Endothelial cell of umbilical vein (primary cell): ENCODE data around the gene SNX25. TPM values are rescaled to one million over a fixed set of nuclear protein-coding genes. Genes with fewer than 3 reads are reported as not detected.

Source experiments
- BruUV-seq: library from RNA; stranded (reverse); fragments of 400-500 nt; replicated peaks from 2 replicates; lab custom pipeline; 2021; lab: Mats Ljungman, UMichigan
- CTCF ChIA-PET: fragments of 300-600, 350-600 bp; sonication (Branson Sonifier 250); formaldehyde crosslinking; loops from one replicate; lab custom pipeline; 2021; ENCODE audit warnings: antibody characterized with exemption, inconsistent platforms; lab: Charles Lee
- POLR2A ChIA-PET: fragments of 300-600, 350-600 bp; sonication (Branson Sonifier 250); formaldehyde crosslinking; loops from one replicate; lab custom pipeline; 2021; ENCODE audit warnings: antibody characterized with exemption, inconsistent platforms; lab: Charles Lee
- DNase-seq: peaks from one replicate; pipeline ENCODE4 v3.0.0-alpha.2; 2011; ENCODE audit warnings: low read depth, low spot score
- FAIRE-seq: peaks from 2 replicates; lab custom pipeline; 2011; peaks lifted over from hg19 to GRCh38; lab: Jason Lieb, UNC
- H2AFZ ChIP-seq: 2 replicates; pipeline ENCODE4 v1.6.0; 2012; ENCODE audit warnings: low read depth, low read length, control low read depth, inconsistent platforms
- H3K27ac ChIP-seq: 2 replicates; pipeline ENCODE4 v1.5.1; 2011; ENCODE audit warnings: low read depth, mild to moderate bottlenecking, control low read depth, low read length, moderate library complexity; ENCODE audit not compliant: insufficient read depth
- H3K27me3 ChIP-seq, 2 experiments: 2 replicates each; pipeline versions ENCODE4 v1.6.0 to v1.6.1; 2011; ENCODE audit warnings: low read length in 2 of 2, mixed read lengths in 1 of 2; ENCODE audit not compliant: control insufficient read depth in 2 of 2, insufficient read depth in 2 of 2
- H3K36me3 ChIP-seq, 2 experiments: 2 replicates in 1 of 2; 3 replicates in 1 of 2; pipeline ENCODE4 v1.5.1; 2011; ENCODE audit warnings: low read length in 2 of 2, mild to moderate bottlenecking in 1 of 2, moderate library complexity in 1 of 2; ENCODE audit not compliant: control insufficient read depth in 2 of 2, insufficient read depth in 2 of 2; ENCODE audit errors: extremely low read depth in 1 of 2
- H3K4me1 ChIP-seq: 3 replicates; pipeline ENCODE4 v1.5.1; 2011; ENCODE audit warnings: mild to moderate bottlenecking, low read length; ENCODE audit not compliant: control insufficient read depth, insufficient read depth; ENCODE audit errors: extremely low read depth
- H3K4me2 ChIP-seq: 2 replicates; pipeline ENCODE4 v1.6.1; 2011; ENCODE audit warnings: low read length, control low read depth, mixed read lengths; ENCODE audit not compliant: insufficient read depth
- H3K4me3 ChIP-seq, 3 experiments: fragments of 200-600 bp in 1 of 3; sonication (generic), shearing (Covaris generic) in 1 of 3; replicated peaks in 1 of 3; 2 replicates each; pipeline ENCODE4 v1.5.1; 2011 to 2016; ENCODE audit warnings: control low read depth in 3 of 3, low read length in 3 of 3, mild to moderate bottlenecking in 2 of 3, inconsistent platforms in 1 of 3, low read depth in 1 of 3, moderate library complexity in 1 of 3; ENCODE audit not compliant: insufficient read depth in 1 of 3
- H3K79me2 ChIP-seq: 2 replicates; pipeline ENCODE4 v1.6.0; 2012; ENCODE audit warnings: low read length, inconsistent platforms; ENCODE audit not compliant: control insufficient read depth, insufficient read depth
- H3K9ac ChIP-seq: replicated peaks from 2 replicates; pipeline ENCODE3; 2011; ENCODE audit warnings: low read length, control low read depth; ENCODE audit not compliant: insufficient read depth; ENCODE audit errors: extremely low read depth
- H3K9me1 ChIP-seq: replicated peaks from 3 replicates; pipeline ENCODE4 v1.6.0; 2011; ENCODE audit warnings: mild to moderate bottlenecking, low read length; ENCODE audit not compliant: control insufficient read depth, insufficient read depth; ENCODE audit errors: extremely low read depth
- H3K9me3 ChIP-seq: replicated peaks from 2 replicates; pipeline ENCODE4 v1.5.1; 2012; ENCODE audit warnings: low read length, inconsistent platforms; ENCODE audit not compliant: control insufficient read depth, insufficient read depth
- H4K20me1 ChIP-seq: replicated peaks from 2 replicates; pipeline ENCODE3; 2011; ENCODE audit warnings: mild to moderate bottlenecking, low read length; ENCODE audit not compliant: control insufficient read depth, insufficient read depth; ENCODE audit errors: extremely low read depth
- CTCF ChIP-seq, 2 donors: IDR thresholded peaks; 1 replicate in 1 of 2; 2 replicates in 1 of 2; pipeline ENCODE4 v1.5.1; 2011; ENCODE audit warnings: low read length in 2 of 2, mild to moderate bottlenecking in 2 of 2, moderate library complexity in 2 of 2, control low read depth in 1 of 2, inconsistent platforms in 1 of 2, low read depth in 1 of 2; ENCODE audit not compliant: insufficient read depth in 1 of 2; ENCODE audit errors: extremely low read depth in 1 of 2
- EZH2 ChIP-seq: IDR thresholded peaks from 2 replicates; pipeline ENCODE4 v1.6.1; 2012; ENCODE audit warnings: borderline replicate concordance, low read depth, mild to moderate bottlenecking, moderate library complexity, low read length, inconsistent platforms; ENCODE audit not compliant: severe bottlenecking
- FOS ChIP-seq: IDR thresholded peaks from 2 replicates; pipeline ENCODE4 v1.6.1; 2011; ENCODE audit warnings: mild to moderate bottlenecking, low read length, moderate library complexity, borderline replicate concordance; ENCODE audit not compliant: insufficient read depth
- GATA2 ChIP-seq: IDR thresholded peaks from 2 replicates; pipeline ENCODE4 v1.7.0; 2011; ENCODE audit warnings: low read depth, mild to moderate bottlenecking, moderate library complexity, mixed read lengths, low read length; ENCODE audit not compliant: insufficient read length, insufficient read depth
- JUN ChIP-seq: IDR thresholded peaks from 2 replicates; pipeline ENCODE4 v1.6.1; 2011; ENCODE audit warnings: borderline replicate concordance, low read depth; ENCODE audit not compliant: insufficient read length, insufficient read depth
- MAX ChIP-seq: IDR thresholded peaks from 2 replicates; pipeline ENCODE4 v1.6.1; 2011; ENCODE audit not compliant: insufficient read depth, insufficient read length
- MYC ChIP-seq: IDR thresholded peaks from one replicate; pipeline ENCODE4 v1.6.1; 2011; ENCODE audit warnings: mild to moderate bottlenecking, low read depth, low read length
- POLR2A ChIP-seq: IDR thresholded peaks from 2 replicates; pipeline ENCODE4 v1.6.1; 2012; ENCODE audit warnings: low read depth, mild to moderate bottlenecking, control low read depth, low read length
- POLR2AphosphoS5 ChIP-seq: IDR thresholded peaks from 2 replicates; pipeline ENCODE4 v1.6.1; 2012; ENCODE audit warnings: low read depth, mild to moderate bottlenecking, control low read depth, low read length, moderate library complexity; ENCODE audit not compliant: insufficient read depth
- dilution Hi-C: fragments of 300-500 bp; cut with MboI; formaldehyde crosslinking; loops from one replicate; pipeline ENCODE4 v1.15.0; 2019; ENCODE audit warnings: low sequenced_read_pairs; ENCODE audit not compliant: extremely low pct_ligation_motif_present
- intact Hi-C: fragments of 100-400 bp; cut with micrococcal nuclease; formaldehyde crosslinking; loops from one replicate; pipeline ENCODE4 v1.10.0; 2022
- polyA plus RNA-seq, 4 experiments: library from polyadenylated mRNA; depleted of rRNA in 3 of 4; stranded (reverse) in 3 of 4; unstranded in 1 of 4; fragments of >200 nt; gene quantifications; 2 replicates each; pipeline versions ENCODE4 v1.2.1 to v1.2.3, GENCODE V29; 2011 to 2012; ENCODE audit warnings: missing spikeins in 1 of 4
- total RNA-seq: library from RNA; stranded (reverse); gene quantifications from 2 replicates; pipeline ENCODE4 v1.2.3, GENCODE V29; 2021

SNX25 gene
- total and polyA plus RNA-seq, 2 donors (not counting 3 experiments of a cell fraction or from before 2014, with no cell fraction given) = 6.6 to 16.1 TPM

DNA sequence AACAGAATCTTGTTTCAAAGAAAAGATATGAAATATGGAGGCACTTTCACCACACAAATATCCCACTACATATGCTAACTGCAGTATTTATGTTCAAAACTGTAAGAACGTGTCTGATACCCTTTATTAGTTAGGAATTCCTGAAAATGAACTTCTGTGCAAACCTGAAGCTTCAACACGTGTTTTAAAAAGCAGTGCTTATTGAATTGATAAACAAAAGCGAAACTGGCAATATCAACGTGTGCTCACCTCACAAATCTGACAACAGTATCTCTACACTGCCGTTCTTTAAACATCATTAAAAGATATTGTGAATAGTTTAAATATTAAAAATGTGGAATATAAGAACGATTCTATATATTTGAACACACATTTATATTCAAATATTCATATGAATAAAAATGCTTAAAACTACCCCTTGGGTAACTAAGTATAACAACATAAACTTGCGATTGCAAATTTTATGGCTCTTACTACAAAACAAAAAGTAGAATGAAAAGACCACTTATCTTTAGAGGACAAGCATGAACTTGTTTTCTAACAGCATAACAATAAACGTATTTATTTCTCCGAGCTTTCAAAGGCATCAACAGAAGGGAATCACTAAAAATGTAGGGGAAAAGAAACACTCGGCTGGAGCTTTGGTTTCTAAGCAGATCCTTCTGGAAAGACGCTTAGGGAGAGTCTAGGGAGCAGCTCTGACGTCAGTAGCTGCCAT is 186.0 kb downstream of the SNX25 start, which contains the start of gene LRP2BP:
Gene LRP2BP, minus strand, starts transcription at position 687 of the 718 bp plus-strand sequence. CDS start 17,738 bp downstream, outside the sequence.
- TSS peak; percentile 67 for BruUV-seq
- CTCF ChIA-PET = interaction anchor here (1.0 to 4.2 kb wide), 7 partner anchors 10 to 643 kb away, joined by 3 to 24 read pairs (median 9); partner anchors contain the start of genes SNX25 and UFSP2
- Histone ChIP-seq H4K20me1 (no peaks in the 10 kb centered on the region), H3K4me2 (peak within 1 kb of the TSS; percentile 99), H3K79me2 (no peaks in the 10 kb centered on the region), H3K4me1 (peaks cover 36% of the 10 kb centered on the region), H3K27me3 (no peaks in the 10 kb centered on the region), H3K4me3 (peak within 1 kb of the TSS; percentile 54 to 90 (median 87)), H3K9me1 (no peaks in the 10 kb centered on the region), H3K9ac (peak within 1 kb of the TSS; percentile 95), H3K9me3 (no peaks in the 10 kb centered on the region), H3K27ac (peak within 1 kb of the TSS; percentile 96), H3K36me3 (no peaks in the 10 kb centered on the region), H2AFZ (peak within 1 kb of the TSS; percentile 93)
- dilution Hi-C loops (loop anchor here (25.0 kb wide), 1 partner anchor 108 kb away; no protein-coding TSS in a partner anchor), intact Hi-C loops (loop anchor here (1.0 to 5.0 kb wide), 3 partner anchors 10 to 642 kb away; no protein-coding TSS in a partner anchor)
- DNase-seq = peak; percentile 46
- no peak for FAIRE-seq
- no peak for TF ChIP-seq MYC
- peak; percentile 41 for TF ChIP-seq JUN
- POLR2A ChIA-PET = interaction anchor here (1.4 to 1.7 kb wide), 2 partner anchors 11 to 30 kb away, joined by 3 to 5 read pairs; no protein-coding TSS in a partner anchor

- peak; percentile 83 for FAIRE-seq
These were observed 186.7 kb downstream of the SNX25 start for GRCh38 chr4:185395956-185396723.

More at GRCh38 chr4:185395956-185396723, 186.7 kb downstream of the SNX25 start:
- dilution Hi-C loops = loop anchor here (25.0 kb wide), 1 partner anchor 109 kb away; no protein-coding TSS in a partner anchor
- DNase-seq = peak; percentile 99
- Histone ChIP-seq H2AFZ (peak overlapping the region; percentile 93), H4K20me1 (no peaks in the 10 kb centered on the region), H3K9me3 (no peaks in the 10 kb centered on the region), H3K27me3 (no peaks in the 10 kb centered on the region), H3K27ac (peak overlapping the region; percentile 96), H3K36me3 (no peaks in the 10 kb centered on the region), H3K79me2 (no peaks in the 10 kb centered on the region), H3K4me1 (peaks cover 37% of the 10 kb centered on the region), H3K9ac (peak overlapping the region; percentile 95), H3K4me2 (peak overlapping the region; percentile 99), H3K4me3 (peak overlapping the region; percentile 54 to 90 (median 87)), H3K9me1 (no peaks in the 10 kb centered on the region)
- BruUV-seq = TSS peak; percentile 59
- ChIA-PET POLR2A (interaction anchor here (1.4 to 1.7 kb wide), 2 partner anchors 11 to 29 kb away, joined by 3 to 5 read pairs; no protein-coding TSS in a partner anchor), CTCF (interaction anchor here (0.9 to 4.2 kb wide), 8 partner anchors 10 to 211 kb away, joined by 3 to 24 read pairs (median 8); partner anchors contain the start of genes SNX25 and UFSP2)
- intact Hi-C loops = loop anchor here (1.0 to 5.0 kb wide), 11 partner anchors 11 to 641 kb away; partner anchors contain the start of genes CCDC110 and UFSP2
- TF ChIP-seq EZH2 (no peak), MYC (no peak), MAX (peak; percentile 69), JUN (no peak), POLR2A (peak; percentile 59), CTCF (IDR thresholded peaks at IDR 0.05; ENCODE audit: extremely low read depth in 1 of 2, insufficient read depth in 1 of 2, low read depth in 1 of 2, low read length in 2 of 2) (no peak), GATA2 (no peak), POLR2AphosphoS5 (peak; percentile 71), FOS (peak; percentile 6)
